Eye (tissue), 1 donor: Measurements from ENCODE around the gene COL12A1.
A peak's percentile ranks its signal among the peaks of the same experiment; 100 is the strongest.
"Not testable (repeated sequence)": the region's sequence is repeated elsewhere in the genome, so short reads cannot be mapped to it uniquely, and the experiment has no call there.

Source experiments
- DNase-seq: peaks from one replicate; pipeline ENCODE4 v3.0.0-alpha.2; 2015

The COL12A1 gene

DNA sequence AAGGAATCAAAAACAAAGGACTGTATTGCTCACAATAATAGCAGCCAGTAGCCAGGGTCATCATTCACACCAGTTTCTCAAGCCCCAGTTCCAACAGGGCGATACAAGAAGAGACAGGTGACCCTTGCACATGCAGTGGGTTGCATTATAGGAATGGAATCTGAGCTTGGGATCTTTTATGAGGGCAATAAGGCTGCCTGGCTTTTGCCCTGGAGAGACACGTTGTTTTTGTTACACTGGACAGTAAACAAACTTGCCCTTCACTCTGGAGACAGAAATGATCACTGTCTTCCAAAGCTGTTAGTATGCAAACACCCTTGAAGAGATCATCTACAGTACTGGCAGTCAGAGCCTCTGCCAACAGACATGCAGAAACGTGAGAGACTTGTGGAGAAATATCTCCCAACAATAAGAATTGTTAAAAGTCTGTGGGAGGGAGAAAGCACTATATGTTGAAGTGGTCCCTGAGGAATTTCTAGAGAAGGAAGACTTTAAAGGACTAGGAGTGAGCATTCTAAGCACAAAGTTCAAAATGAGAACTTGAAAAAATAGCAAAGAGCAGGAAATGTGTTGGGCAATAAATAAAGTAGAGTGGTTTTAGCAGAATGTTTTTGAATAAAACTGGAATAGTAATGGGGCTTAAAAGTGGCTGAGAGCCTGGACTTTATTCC is 6.2 kb upstream of the COL12A1 start:
- no peak for DNase-seq

DNA sequence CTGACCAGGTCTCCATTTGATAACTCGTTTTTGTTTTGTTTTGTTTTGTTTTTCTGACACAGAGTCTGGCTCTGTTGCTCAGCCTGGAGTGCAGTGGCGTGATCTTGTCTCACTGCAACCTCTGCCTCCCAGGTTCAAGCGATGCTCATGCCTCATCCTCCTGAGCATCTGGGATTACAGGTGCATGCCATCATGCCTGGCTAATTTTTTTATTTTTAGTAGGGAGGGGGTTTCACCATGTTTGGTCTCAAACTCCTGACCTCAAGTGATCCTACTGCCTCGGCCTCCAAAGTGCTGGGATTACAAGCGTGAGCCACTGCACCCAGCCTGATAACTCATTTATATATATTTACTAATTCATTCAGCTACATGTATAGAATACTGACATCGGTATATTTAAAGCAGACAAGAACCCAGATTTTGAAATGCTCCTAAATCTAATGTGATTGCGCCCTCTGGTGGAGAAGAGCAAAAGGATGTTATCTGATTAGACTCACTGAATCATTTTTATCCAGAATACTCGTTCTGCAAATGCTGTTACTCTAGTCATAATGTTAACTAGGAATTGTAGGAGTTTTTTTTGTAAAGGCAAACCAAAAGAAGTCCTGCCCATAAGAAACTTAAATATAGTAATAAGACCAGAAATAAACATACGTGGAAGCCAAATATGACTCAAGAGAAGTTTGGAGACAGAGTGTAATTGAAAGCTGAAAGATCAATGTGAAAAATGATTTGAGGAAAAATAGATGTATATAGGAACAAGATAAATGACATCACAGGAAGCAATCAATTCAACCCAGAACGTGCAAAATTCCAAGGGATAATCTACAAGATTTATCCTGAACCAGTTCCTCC is 5.3 kb upstream of the COL12A1 start:
- peak; percentile 91 for DNase-seq

DNA sequence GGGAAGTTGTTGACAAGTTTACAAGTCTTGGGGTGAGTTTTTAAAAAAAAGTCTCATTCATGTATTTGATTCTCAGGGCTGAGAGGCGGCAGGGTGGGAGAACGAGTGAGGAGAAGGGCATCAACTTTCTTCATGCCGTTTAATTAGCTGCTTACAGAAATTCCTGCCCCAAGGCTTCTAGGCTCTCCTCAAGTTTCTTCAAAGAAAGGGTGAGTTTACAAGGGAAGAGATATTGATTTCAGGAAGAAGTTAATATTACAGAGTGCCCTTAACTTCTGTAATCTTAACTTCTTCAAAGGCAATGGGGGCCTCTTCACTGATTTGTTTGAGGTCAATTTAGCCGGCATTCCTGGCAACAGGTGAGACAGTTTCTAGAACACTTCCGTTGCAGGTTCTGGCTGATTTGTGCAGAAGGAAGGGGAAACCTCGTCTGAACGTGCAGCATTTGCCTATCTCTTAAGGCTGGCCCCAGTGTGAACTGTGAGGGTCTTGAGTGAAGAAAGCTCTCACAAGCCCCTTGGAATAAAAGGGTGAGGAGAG is 3.4 kb upstream of the COL12A1 start:
- no peak for DNase-seq

DNA sequence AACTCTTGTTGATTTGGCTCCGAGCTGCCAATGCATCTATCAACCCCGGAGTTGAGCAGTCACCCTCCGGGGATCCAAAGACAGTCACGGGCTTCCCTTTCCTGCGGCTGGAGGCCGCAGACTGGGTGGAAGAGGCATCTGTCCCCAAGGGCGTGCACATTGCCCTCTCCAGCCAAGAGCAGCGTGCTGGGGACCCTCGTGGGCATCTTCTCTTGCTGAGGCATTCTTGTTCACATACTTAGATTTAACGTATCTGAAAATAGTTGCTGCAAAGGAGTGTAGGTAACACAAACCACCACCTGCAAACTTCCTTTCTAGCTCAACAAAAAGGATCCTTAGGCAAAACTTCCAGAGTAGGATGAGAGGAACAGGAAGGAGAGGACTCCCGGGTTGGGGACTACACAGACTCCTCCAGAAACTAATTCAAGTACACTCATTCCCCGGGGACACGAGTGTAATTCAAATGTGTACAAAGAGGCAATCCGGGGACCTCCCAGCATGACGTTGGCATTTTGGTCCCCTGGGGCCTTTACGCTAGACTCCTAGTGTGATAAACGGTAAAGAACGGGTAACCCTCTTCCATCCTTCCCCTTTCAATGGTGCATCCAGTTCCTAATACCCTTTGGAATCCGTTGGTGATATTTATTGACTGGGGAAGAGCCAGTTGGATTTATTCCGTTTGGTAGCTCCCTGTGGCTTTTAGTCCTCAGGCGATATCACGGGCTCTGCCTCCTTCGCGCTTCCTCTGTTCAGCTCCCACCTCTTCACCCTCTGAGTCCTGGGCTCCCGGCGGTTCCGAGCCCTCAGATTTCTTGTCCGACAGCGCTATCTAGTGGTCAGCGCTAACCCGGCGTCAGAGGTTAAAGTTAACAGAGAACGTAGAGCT is 2.7 kb upstream of the COL12A1 start:
- DNase-seq: peak; percentile 96

DNA sequence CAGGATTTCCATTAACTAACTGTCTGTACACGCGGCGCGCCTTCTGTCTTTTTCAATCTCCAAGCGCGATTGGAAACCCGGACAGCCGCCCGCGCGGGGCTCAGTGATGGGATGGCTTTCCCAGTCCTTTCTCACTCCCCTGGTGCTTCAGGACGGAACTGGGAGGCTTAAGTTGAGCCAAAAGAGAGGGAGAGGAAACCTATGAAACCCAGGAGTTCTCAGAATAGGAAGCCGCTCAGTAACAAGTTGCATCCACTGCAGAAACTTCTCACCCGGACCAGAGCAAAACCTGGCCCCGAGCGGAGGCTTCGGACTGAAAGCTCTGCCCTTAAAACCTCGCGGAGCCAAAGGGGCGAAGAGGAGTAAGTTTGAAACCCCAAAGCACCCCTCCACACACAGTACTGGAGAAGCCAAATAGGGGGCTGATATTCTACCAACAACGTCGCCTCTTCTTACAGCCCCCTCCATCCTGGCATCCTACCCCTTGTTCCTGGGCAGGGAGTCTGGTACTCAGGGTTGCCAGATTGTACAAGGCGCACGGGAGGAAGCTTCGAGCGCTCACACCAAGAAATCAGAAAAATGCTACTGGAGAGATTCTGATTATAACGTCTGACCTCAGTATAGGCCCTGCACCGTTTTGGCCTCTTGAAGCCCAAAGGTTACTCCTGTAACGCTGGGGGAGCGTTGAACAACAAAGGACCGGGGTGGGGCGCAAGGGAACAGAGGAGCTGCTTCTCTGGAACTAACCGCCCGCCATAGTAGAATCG is 906 bp upstream of the COL12A1 start:
- DNase-seq: peak; percentile 79

DNA sequence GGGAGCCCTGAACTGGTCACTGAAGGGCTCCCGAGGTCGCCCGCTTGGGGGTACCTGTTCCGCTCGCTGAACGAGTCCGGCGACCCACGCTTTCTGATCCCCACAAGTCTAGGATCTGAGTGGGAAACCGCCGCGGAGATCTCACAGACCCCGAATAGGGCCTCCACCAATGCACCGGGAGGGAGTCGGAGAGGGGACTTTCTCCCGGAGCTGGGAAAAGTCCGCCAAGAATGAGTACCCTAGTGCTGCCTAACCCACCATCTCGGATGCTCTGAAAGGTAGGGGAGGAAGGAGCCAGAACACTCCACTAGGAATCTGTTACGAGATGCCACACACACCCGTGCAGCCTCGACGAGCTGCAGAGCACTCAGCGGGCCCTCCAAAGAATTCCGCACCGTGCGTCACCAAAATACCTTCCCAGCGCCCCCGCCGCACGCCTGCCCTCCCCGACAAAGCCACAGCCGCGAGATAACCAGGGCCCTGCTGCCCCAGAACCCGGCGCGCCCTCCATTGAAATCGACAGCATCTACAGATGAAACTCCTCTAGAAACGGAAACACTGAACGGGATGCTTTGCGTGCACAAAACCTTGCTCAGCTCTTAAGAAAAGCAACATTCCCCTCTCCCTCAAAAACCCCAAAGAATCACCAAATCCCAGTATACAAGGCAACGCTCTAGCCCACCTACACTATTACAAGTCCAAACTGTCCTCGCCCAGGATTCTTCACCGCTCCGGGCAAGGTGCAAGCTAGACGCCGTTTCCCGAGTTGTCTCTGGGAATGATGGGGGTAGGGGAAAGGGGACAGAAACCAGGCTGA is 686 bp downstream of the COL12A1 start:
- DNase-seq: peak; percentile 80

DNA sequence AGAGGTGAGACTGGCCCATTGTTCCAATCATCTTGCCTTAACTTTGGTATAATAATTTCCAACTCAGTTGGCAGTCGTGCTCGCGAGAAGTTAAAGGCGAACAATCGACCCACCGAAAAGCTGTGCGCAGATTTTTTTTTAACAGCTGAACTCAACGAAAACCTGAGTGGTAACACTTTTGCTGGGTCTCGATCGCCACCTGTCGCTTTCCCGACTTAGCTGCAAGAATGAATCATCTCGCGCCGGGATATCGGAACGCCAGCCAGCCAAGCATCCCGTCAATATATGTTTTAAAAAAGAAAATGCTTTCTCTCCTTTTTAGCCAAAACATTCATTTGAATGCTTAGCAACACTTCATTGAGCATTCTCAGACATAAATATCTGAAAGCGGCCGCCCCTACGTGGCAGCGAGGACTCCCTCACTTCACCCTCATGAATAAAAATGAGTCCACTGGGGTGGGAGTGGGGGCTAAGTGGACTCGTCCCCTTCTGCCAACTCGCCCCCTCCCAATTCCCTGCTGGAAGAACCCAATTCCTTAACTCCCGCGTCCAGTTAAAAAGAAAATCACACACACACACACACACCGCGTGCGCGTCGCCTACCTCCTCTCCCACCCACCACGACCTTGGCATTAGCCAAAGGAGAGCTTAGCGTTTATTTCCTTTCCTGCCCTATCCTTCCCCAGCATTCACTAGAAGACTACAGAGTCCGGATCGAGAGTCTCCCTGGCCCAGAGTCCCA is 1.5 kb downstream of the COL12A1 start:
- DNase-seq: peak; percentile 94

DNA sequence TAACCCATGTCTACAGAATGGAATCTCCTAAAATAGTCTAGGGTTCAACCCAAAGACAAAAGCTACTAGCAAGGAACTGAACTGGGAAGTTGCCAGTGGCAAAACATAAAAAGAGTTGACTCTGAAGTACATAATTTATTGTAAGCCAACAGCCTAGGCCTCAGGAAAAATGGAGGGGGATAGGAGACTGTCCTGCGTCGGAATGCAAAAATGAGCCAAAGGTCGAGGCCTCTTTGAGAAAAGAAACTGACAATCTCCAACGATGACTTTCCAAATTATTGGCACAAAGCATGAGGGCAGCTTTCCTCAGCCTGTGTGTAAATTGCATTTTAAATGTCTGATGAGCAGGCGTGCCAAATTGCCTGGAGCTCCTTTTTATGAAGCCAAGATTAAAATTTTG is 2.1 kb downstream of the COL12A1 start:
- no peak for DNase-seq

DNA sequence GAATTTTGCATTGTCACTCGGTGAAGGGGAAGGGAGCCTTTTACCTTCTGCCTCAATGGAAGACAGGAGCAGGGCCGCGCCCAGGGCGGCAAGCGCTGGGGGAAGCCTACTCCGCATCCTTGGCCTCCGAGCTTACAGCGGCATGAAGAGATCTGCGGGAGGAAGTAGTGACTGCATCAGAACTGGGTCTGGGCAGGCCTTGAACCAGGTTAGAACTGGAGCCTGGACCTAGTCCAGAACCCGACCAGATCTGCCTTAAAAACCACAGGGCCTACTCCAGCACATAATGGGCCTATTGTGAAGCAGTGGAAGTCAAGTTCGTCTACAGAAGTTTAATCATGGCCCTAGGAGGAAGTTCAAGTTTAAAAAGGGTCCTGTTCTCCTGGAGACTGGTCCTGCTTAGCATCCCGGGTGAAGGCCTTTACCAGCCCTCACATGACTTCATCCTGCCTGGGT is 3.1 kb downstream of the COL12A1 start:
- DNase-seq: no peak

DNA sequence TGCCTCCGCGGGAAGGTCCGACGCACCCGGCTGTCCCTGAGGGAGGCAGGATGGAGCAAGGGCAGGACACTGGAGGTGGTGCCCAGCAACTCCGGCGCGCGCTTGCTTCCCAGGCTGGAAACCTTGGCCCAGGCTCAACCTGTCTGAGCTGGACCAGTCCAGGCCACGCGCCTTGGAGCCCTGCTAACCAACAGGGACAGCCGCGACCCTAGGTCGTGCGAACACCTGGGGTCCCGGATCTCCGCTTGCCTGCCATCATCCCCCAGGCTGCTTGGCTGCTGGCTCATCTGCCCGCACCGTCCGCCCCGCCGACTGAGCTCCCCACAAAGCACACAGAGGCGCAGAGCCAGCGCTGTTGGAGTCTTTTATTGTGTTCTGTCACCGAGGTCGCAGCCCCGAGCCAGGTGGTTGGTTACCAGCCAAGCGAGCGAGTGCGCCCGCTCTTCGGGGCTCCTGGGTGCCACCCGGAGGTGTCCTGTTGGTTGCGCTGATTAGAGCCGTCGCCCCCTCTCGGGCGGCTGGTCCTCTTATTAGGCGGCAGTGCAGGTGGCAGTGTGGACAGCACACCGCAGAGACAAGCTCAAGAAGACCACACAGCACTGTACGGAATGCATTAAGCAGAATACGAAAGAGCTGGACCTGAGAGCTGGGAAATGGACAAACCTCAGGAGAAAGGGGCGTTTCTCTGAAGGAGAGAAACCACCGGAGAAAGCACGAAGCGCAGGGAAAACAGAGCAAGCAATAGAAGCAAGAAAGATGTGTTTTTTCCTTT is 3.8 kb downstream of the COL12A1 start:
- DNase-seq: peak; percentile 70

DNA sequence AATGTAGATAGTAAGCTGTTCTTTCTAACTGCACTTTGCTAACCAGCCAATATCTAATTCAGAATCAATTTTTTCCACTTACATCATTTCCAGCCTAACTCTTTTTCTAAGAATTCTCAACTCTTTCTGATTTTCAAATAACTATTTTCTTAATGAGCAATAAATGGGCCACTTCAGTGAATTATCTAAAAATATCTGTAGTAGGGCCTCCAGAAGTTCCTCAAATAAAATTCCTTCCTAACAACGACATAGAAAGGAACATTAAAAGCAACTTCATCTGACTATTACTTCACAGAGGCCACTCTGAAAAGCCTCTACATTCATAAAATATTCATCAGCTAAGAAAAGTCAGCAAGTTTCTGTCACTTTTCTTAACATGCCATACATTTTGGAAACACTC is 4.8 kb downstream of the COL12A1 start:
- no peak for DNase-seq

DNA sequence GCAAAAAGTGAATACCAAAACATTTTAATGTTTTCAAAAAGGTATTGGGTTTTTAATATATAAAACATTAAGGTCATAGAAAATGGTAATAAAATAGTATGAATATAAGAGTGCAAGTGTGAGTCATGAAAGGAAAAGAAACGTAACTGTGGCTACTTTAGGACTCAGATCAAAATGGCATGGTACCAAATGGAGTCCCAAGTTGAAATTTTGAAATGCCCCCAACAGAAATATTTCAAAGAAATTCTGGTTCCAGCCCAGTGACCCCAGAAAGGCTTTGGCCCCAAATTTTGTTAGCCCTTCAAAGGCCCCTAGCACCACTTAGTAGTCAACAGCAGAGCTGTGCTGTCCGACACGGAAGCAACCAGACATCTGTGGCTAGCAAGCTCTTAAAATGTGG is 6.0 kb downstream of the COL12A1 start:
- DNase-seq: no peak

DNA sequence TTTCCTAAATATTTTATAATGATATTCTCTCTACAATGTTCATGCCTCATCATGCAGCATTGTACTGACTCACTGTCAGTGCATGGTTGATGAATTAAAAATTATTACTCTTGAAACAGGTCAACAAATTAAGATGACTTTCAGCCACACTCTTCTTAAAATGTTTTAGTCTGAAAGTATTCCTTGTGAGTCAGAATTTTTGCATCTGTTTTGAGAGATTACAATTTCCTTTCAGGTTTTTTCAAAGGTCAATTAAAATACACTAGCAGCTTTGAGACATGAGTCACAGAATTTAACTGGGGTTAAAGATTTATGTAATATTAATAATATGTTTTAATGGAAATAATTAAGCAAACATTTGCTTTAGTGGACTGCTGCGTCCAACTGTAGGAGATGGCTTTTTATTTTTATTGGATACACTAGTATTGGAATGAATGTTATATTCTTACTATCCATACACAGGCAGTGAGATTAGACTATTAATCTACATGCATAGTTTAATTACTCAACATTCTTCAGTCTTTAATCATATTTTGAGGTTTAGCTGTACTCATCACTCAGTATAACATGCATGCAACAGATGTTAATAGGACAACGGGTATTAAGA is 9.7 kb downstream of the COL12A1 start:
- no peak for DNase-seq

DNA sequence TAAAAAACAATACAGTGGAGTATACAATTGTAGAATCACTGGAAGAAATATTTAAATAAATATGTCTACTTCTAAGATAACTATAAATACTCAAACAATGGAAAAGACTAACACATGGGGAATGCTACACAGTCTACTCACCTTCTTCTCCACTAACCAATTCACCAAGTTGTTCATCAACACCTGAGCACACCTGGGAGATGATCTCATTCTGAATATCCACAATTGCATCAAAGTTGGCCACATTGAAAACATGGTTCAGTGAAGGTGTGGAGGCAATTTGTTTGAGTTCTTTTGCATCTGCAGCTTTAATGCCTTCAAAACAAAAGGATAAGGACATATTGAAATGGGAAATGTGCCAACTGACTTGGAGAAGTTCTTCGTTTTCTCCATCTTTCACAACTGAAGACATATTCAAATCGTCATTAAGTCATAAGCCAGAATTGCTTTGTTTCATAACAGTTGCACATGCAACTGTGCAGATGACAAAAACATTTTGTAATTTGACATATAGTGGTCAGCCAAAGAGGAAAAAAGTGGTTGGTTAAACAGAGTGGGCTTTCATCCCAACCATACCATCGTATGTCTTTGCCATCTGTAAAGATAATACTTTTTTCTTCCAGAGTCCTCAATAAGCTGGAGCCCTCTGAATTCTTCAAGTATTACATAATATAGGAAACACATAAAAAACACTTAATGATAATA is 17.5 kb downstream of the COL12A1 start:
- no peak for DNase-seq

DNA sequence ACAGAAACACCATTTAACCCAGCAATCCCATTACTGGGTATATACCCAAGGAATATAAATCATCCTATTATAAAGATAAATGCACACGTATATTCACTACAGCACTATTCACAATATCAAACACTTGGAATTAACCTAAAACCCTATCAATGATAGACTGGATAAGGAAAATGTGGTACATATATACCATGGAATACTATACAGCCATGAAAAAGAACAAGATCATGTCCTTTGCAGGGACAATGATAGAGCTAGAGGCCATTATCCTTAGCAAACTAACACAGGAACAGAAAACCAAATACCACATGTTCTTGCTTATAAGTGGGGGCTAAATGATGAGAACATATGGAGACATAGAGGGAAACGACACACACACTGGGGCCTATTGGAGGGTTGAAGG is 19.3 kb downstream of the COL12A1 start:
- DNase-seq: not testable (repeated sequence)

DNA sequence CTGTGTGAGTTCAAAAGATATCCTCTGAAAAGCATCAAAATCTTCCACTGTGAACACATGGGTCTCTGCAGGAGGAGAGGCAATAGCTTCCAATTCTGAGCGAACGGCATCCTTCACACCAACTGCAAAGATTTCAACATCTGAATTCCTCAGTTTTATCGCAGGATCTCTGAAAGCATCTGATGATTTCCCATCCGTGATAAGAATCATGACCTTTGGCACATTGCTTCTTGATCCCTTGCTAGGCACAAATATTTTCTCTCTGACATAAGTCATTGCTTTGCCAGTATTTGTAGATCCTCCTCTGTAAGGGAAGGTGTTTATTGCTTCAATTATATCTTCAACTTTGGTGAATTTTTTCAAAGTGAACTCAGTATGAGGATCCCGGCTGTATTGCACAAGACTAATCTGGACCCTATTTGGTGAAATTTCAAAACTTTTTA is 22.7 kb downstream of the COL12A1 start:
- DNase-seq: no peak

DNA sequence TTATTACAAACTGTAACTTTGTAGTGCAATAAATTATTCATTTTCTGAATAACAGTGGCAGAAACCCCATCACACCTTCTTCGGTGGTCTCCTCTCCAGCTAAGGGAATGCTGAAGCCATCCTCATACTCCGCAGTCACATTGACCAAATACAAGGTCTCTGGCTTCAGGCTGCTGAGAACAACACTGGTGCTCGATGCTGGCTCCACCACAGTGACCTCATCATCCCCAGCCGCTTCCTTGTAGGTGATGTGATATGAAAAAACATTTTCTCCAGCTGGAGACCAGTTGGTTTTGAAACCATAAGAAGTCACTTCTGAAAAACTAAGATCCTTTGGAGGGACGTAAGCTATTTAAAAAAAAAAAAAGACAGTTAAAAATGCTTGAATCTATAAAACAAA is 25.0 kb downstream of the COL12A1 start:
- no peak for DNase-seq

DNA sequence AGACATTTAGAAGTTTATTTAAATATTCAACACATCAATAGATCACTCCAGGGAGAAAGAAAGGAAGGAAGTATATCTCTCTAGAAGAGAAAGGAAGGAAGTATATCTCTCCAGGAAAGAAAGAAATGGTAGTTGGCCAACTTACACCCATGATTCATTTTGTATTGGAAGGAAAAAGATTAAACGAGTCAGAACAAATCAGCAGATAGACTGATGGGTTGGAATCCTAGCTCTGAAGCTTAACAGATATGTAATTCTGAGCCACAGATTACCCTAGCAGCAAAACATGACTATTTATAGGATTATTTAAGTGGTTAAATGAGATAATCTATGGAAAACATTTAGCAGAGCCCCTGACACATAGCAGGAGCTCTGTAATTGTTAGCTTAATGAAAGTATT is 27.1 kb downstream of the COL12A1 start:
- no peak for DNase-seq
